VCaP (cell line): ENCODE results near the gene MPHOSPH10.
A peak's percentile ranks its signal among the peaks of the same experiment; 100 is the strongest.
"Not testable (repeated sequence)": the region's sequence is repeated elsewhere in the genome, so short reads cannot be mapped to it uniquely, and the experiment has no call there.

ENCODE experiments used
- H3K27ac ChIP-seq: fragments of 450-650 bp; 2 replicates; pipeline ENCODE4 v1.5.1; 2017
- TF ChIP-seq, protein P1 (sequence below): fragments of 450-650 bp; conservative IDR thresholded peaks from 2 replicates; pipeline ENCODE4 v1.5.1; 2017; ENCODE audit warnings: mild to moderate bottlenecking, moderate library complexity

Gene MPHOSPH10

GRCh38 chr2:71174207-71174606 is 43.8 kb downstream of the MPHOSPH10 start:
- H3K27ac ChIP-seq, result no peak overlapping the region
- TF ChIP-seq, protein P1, sequence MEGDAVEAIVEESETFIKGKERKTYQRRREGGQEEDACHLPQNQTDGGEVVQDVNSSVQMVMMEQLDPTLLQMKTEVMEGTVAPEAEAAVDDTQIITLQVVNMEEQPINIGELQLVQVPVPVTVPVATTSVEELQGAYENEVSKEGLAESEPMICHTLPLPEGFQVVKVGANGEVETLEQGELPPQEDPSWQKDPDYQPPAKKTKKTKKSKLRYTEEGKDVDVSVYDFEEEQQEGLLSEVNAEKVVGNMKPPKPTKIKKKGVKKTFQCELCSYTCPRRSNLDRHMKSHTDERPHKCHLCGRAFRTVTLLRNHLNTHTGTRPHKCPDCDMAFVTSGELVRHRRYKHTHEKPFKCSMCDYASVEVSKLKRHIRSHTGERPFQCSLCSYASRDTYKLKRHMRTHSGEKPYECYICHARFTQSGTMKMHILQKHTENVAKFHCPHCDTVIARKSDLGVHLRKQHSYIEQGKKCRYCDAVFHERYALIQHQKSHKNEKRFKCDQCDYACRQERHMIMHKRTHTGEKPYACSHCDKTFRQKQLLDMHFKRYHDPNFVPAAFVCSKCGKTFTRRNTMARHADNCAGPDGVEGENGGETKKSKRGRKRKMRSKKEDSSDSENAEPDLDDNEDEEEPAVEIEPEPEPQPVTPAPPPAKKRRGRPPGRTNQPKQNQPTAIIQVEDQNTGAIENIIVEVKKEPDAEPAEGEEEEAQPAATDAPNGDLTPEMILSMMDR, result no peak

GRCh38 chr2:71178836-71179235 is 48.4 kb downstream of the MPHOSPH10 start:
- H3K27ac ChIP-seq, result peak overlapping the region; percentile 35

GRCh38 chr2:71181316-71181715 is 50.9 kb downstream of the MPHOSPH10 start:
- H3K27ac ChIP-seq, result no peak overlapping the region
- TF ChIP-seq, protein P1, result no peak

DNA sequence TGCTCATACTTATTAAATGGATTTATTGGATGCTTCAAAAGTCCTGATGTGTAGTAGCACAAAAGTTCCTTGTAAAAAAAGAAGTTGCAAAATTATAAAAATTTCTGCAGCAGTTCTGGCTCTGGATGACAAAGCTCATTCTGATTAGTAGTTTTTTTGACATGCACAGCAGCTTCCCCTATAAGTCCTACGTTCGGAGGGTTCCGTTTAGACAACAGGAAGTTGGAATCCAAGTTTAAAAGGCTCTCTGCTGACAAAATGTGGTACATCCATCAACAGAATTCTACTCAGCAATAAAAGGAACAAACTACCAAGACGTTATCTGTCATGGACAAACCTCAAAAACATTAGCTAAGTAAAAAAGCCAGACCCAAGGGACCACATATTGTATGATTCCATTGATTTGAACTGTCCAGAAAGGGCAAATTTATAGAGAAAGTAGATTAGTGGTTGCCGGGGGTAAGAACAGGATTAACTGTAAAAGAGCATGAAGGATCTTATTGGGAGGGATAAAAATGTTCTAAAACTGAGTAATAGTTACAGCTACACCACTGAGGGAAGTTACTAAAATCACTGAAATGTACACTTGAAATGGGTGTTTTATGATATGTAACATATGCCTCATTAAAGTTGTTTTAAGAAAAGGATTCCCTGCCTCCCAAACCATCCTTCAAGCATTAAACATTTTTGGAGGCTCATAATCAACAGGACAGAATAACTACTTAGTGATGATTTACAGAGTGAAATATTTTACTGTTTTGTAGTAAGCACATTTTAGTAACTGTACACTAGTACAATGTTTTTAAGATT is 53.1 kb downstream of the MPHOSPH10 start:
- H3K27ac ChIP-seq, result not testable (repeated sequence)

DNA sequence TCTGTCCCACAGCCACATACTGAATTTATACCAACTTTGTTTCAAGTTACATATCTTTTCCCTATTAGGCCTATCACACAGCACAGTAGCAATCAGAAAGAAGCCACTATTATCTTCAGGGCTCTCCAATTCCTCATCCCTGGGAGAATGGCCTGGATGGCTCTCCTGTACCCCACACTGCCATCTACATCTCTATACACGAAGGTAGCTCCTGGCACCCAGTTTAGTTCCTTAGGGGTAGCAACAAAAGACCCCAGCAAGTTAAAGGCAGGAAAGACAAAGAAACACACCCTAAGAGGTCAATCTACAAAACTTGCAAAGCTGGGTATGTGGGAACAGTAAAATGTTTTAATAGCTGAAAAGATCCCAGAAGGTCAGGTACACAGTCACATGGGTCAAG is 56.5 kb downstream of the MPHOSPH10 start:
- TF ChIP-seq, protein P1, result no peak
- H3K27ac ChIP-seq, result no peak overlapping the region

DNA sequence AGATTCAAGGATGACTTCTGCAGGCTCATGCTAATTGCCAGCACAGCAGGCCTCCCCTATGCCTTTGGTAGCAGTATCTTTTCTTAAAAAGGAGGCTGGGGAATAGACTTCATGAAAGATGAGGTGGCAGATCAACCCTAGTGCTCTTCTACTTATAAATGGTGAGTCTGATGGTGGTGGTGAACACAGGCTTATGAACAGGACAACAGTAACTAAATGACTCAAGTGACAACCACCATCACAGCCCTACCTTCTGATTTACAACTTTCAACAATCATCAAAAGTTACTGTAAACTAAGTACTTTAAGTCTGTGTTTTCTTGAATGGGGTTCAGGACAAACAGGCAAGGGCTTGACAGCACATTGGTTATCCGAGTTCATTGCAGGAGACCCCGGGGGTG is 57.2 kb downstream of the MPHOSPH10 start:
- H3K27ac ChIP-seq, result no peak overlapping the region
- TF ChIP-seq, protein P1, result no peak

DNA sequence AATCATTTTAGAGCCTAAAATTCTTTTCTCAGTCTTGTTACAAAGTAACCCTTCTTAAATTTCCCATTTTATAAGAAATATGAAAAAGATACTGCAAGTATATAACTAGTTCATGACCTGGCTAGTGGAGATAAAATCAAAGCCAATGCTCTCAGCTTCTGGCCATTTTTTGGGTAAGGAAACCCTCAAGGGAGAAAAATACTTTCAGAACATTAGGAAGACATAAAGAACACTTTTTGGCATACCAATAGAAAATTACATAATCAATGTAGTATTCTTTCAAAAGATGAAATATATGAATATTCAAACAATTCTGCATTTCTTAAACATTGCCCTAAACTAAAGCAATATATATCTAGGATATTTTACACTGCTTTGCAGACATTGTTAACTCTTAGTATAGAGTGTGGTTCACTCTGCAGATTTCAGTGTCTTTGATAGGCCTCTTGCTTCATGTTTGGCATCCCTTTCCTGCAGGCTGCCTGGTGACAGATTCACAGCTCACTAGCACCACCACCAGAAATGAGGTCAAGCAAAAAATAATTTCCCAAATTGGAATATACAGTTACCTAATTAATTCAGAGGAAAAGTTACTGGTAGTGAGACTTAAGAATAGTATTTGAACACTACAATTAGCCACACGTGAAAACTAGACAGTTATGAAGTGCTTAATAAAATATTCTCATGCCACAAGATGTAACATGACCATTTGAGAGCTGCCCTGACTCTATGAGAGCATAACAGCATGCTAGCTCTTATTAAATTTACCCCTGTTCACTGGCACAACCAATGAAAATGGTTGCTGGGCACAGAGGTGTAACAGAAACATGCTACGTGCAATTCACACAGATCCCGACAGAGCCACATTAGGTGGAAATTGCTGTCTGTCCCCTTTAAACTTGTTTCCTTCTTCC is 60.5 kb downstream of the MPHOSPH10 start:
- TF ChIP-seq, protein P1, result peak; percentile 81

GRCh38 chr2:71191570-71191943 is 61.1 kb downstream of the MPHOSPH10 start:
- TF ChIP-seq, protein P1, result no peak
- H3K27ac ChIP-seq, result no peak overlapping the region

More for the DNA sequence above, 60.5 kb downstream of the MPHOSPH10 start:
- no peak overlapping the region for H3K27ac ChIP-seq
